HuH-7.5 (cell line): Measurements from ENCODE around the gene PGLYRP1.
A peak's percentile ranks its signal among the peaks of the same experiment; 100 is the strongest.

Experiments
- DNase-seq: peaks from one replicate; pipeline ENCODE4 v3.0.0; 2011; ENCODE audit warnings: low spot score

The PGLYRP1 gene

DNA sequence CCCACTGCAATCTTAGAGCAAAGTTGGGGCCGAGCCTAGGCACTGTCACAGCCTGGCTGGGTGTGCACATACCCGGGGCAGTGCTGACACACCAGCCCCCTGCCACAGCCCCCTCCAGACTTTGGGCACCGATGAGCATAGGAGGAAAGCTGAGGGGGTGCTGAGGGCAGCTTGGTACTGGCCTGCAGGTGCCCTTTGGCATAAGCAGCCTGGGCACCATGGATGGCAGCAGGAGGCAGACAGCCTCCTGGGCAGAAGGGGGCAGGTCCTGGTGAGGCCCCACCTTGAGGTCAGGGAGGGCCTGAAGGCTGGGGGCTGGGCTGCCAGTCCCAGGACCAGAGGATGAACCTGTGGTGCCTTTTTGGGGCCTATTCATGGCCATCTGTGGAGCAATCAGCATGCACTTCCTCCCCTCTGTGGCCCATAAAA, 9.8 kb upstream of the PGLYRP1 start:
- DNase-seq = no peak

DNA sequence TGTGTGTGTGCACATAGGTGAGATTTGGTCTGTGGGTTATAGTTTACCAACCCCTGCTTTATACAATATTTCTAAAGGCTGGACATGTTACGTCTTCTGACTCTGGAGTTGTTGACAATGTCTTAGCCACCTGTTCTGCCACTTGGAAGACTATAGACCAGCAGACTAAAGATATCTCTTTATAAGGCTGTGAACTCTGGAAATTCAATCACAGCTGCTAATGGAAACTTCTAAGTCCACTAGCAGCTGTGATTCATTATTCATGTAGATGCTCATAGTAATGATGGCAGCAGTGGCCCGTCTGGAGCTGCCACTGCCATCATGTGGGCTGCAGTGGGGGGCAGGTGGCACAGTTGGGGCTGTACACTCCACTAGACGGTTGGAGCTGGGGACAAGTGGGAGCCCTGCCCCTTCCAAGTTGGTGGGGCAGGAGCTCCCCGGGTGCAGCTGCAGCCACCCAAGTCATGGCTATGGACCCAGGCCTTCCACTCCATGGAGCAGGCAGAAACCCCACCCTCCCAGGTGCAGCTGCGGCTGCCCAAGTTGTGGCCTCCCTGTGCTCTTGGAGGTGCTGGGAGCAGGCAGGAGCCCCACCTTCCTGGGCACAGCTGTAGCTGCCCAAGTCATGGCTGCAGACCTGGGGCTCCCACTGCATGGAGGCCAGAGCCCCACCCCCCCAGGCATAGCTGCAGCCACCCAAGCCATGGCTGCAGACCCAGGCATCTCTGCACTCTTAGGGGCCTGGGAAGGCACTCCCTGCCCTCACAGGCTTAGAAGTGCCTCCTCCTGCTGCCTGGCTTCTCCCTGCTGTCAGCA, 9.1 kb upstream of the PGLYRP1 start:
- no peak for DNase-seq

DNA sequence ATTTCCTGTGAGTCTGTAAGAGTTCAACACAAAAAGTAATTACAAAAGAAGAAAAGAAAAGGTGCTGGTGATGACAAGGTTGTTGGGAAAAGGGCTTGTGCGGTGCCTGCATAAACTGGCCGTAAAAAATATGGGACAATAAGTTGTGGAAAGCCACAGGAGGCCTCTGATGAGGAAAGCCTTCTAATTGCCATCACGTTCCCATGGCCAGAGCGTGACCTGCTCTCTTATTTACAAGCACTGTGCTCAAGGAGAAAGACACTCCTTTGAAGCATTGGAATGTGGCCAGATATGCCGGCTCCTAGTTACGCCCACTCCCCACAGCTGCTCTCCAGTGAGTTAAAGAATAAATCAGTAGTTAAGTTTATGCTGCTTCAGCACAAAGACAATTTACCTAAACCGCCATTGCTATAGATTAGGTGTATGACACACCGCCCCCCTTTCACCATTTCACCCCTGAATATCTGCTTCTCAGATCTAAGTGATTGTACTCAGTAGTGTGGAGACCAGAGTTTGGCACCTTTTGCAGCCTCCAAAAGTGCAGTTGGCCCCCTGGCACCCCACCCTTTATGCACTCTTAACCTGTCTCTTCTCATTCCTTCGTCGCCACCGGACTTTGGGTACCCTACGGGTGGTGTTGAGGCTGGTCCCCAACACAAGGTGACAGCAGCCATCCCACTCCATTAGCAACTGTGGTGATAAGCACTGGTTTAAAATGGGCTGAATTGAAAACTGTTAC, 8.1 kb upstream of the PGLYRP1 start:
- DNase-seq = no peak

DNA sequence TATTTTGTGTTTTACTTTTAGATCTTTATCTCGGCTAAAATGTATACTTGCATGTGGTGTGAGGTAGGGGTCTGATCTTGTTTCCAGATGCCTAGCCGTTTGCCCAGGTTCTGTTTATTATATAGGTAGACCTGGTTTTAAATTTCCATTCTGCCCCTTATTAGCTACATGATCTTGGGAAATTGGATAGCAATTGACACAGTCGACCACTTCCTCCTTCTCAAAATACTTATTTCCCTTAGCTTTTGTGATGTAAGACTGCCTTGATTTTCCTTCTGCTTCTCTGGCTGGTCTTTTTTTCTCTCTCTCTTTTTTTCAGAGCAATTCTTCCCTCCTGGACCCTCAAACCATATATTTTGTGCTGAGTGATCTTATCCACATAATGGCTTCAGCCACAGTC, 3.0 kb upstream of the PGLYRP1 start:
- DNase-seq = no peak

DNA sequence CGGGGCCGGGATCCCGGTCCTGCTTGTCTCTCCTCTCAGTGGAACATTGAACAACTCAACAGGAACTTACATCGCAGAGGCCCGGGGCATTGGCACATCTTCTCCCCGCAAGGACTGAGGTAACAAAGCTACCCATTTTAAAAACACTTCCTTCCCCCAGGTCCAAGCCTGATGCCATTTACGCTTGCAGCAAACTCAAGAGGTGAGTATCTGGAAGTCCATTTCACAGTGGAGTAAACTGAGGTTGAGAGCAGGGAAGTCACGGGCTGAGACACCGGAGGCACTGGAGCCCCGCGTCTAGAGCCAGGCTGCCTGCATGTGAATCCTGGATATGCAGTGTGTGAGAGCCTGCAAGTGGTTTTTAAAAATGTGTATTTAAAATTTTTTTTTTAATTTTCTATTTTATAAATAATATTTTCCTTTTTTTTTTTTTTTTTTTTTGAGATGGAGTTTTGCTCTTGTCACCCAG, 492 bp upstream of the PGLYRP1 start:
- DNase-seq = no peak

GRCh38 chr19:46022061-46022430, 807 bp downstream of the PGLYRP1 start:
- no peak for DNase-seq

DNA sequence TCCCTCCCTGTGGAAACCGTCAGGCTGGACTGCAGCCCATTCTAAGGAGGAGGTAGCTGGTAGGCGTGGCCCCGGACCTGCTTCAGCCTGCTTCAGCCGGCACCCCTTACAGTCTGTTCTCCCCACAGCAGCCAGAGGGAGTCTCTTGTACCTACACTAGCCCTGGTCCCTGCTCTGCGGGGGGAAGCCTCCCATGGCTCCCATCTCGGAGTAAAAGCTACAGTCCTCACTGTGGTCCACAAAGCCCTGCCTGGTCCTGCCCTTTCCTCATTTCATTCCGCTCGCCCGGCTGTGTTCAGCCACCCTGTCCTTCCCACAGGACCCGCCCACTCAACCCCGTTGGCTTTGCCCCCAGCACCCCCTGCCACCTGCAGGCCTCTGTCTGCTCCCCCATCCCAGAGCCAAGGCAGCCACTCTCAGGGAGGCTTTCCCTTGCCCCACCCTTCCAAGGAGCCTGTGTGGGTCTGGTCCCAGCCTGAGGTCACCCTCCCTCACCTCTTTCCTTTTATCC, 1.3 kb downstream of the PGLYRP1 start:
- no peak for DNase-seq

- no peak for DNase-seq
These were observed 2.1 kb downstream of the PGLYRP1 start for GRCh38 chr19:46020819-46021125.

DNA sequence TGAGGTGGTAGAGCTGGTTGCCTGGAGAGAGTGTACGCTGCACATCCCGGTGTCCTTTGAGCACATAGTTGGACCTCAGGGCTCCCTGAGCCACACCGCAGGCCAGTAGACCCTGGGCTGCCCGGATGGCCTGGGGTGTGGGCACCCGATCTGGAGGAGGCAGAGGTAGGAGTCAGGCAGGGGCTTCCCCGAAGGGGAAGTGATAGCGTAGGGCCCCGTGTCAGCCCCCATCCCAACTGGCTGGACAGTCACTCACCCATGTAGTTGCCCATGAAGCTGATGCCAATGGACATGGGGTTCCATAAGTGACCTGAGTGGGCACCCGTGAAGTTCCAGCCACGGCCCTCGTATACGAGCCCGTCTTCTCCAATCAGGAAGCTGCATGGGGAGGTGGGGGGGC, 3.6 kb downstream of the PGLYRP1 start:
- DNase-seq = no peak

DNA sequence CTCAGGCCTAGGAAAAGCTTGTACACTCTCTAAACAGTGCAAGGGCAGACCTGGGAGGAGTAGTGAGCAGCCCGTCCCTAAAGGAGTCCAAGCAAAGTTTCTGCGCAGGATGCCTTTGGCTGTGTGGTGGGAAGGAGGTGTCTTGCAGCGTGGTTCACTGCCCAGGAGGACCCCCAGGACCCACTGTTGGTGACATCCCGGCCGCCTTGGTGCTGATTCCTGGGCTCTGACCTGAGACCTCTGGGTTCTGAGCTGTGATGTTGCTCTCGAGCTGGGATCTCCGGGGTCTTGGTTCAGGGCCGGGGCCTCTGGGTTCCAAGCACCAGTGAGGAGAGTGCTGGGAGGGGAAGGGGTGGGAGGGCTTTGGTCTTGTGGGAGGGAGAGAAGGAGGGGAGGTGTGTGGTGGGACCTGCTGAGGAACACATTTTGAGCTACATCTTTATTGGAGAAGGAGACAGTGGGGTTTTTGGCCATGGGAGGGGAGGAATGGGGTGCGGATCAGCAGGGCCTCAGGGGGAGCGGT, 4.1 kb downstream of the PGLYRP1 start:
- DNase-seq = no peak

GRCh38 chr19:46017874-46018675, 4.8 kb downstream of the PGLYRP1 start:
- no peak for DNase-seq

DNA sequence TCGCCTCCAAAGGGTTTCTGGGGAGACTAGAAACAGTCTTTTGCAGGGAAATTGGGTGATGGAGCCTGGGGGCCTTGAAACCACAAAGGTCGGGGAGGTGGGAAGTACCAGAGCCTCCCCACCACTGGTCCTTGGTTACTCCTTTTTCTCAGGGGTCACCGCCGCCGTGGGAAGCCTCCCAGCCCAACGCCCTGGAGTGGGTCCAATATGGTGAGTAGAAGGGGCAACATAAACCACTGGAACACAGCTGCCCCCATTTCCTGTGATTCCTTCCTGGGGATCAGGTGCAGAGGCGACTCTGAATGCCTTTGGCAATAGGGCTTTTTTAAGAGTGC, 5.8 kb downstream of the PGLYRP1 start:
- no peak for DNase-seq

DNA sequence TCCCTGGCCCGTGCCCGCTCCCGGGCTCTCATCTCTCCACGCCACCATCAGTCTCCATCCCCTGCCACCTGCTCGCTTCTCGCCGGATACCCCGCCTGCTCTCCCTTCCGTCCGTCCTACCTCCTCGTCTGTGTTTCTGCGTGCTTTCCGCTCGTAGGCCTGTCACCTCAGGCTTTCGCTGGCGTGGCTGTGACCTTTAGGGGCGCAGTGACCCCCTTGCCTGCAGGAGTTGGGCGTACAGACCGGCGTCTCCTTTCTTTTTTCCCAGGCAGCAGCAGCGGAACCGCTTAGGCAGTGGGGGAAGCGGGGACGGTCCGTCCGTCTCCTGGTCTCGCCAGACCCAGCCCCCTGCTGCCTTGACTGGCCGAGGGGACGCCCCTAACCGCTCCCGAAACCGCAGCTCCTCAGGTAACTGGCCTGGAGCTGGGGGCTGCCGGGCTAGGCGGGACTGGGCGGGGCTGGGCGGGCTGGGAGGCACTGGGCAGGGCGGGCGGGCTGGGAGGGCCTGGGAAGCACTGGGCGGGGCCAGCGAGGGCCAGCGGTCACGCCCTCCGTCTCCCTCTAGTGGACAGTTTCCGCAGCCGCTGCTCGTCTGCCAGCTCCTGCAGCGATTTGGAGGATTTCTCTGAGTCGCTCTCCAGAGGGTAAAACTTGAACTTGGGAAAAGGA, 6.3 kb downstream of the PGLYRP1 start:
- DNase-seq = peak; percentile 93

DNA sequence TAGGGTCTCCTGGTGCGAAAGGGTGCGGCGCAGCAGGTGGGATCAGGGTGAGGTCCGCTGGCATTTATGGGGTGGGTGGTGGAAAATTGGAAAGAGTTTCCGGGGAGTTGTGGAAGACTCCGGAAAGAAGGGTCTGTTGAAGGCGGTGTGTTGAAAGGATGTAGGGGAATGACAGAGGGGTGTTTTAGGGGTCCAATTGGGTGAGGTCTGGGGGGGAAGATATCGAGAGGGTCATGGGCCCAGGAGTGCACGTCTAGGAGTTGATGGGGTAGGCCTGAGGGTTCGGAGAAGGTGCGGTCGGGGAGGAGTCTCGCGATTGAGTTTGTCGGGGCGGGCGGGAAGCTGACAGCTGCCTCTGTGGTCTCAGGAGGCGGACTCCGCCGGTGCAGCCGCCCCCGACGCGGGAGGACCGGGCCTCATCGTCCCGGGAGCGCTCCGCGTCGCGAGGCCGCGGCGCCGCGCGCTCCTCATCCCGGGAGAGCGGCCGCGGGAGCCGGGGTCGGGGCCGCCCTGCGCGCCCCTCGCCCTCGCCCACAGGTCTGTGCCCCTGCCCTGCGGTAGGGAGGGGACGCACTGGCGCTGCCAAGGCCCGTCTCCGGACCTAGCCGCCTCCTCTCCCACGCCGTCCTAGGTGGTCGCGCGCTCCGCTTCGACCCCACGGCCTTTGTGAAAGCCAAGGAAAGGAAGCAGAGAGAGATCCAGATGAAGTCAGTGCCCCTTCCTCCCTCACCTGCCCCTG, 7.0 kb downstream of the PGLYRP1 start:
- no peak for DNase-seq

DNA sequence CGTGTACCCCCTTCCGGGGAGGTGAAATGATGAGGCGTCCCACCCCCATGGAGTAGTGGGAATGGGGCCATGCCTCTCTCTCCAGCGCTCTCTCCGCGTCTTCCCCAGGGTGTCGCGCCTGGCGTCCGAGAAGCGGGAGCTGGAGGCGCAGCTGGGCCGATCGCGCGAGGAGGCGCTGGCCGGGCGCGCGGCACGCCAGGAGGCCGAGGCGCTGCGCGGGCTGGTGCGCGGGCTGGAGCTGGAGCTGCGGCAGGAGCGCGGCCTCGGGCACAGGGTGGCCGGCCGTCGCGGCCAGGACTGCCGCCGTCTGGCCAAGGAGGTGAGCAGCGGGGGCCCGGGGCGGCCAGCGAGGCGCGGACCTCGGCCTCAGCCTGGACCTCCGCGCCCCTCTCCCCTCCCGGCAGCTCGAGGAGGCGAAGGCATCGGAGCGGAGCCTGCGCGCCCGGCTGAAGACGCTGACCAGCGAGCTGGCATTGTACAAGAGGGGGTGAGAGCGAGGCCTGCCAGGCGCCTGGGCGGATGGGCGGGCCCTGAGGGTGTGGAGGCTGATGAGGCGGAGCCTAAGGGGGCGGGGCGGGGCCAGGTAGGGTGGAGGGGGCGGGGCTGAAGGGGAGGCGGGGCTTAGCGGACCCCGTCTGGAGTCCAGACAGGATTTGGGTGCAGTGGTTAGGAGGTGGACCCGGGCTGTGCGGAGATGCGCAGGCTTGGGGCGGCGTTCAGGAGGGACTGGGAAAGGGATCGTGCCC, 7.7 kb downstream of the PGLYRP1 start:
- no peak for DNase-seq

DNA sequence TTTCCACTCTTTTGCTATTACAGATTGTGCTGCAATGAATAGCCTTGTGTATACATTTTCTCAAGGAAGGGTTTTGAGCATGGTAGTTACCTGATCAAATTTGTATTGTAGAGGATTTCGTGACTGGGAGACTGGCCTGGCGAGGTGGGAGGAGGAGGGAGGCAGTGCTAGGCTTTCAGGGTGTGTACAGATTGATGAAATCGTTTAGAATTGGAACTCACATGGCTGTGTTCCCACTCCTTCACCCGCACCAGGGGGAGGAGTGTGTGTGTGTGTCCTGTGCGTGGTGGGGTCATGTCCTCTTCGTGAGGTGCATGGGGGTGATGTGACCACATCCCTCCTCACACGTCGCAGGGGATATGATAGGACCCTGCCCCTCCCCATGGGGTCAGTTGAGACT, 8.3 kb downstream of the PGLYRP1 start:
- DNase-seq = no peak

DNA sequence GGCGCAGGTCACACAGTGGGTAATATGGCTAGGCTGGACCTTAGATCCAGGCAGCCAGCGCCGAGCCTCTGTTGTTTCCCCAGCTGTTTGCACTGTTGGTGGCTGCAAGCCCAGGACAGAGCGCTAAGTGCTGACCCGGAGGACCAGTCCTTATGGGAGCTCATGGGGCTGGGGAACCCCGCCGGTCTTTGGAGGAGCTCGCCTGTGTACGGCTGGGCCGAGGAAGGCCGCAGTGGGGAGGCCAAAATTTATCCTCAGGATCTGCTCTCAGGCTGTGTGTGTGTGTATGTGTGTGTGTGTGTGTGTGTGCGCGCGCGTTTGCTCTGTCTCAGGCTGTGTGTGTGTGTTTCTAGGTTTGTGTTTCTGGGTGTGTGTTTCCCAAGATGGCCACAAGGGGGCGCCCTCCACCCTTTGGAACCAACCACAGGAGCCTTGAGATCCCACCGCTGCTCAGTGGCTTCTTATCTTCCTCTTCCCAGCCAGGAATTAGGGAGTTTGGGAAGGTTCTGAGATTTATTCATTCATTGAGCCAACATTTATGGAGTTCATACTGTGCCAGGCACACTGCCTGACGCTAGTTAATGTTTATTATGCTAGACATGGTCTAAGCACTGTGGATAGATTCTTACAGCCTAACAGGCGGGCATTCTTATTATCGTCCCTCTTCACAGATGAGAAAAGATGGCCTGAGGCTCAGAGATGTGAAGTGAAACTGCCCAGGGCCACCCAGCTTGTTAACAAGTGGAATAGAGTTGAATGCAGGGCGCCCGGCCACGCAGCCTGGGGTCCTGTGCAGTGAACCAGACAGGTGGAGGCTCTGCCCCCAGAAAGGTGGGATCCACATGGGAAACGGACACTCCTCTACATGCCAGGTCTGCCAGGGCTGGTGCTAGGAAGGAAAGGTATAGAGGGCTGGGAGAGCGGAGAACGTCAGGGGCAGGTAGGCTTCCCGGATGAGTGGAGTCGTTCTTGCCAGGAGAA, 13.0 kb downstream of the PGLYRP1 start:
- peak; percentile 87 for DNase-seq

DNA sequence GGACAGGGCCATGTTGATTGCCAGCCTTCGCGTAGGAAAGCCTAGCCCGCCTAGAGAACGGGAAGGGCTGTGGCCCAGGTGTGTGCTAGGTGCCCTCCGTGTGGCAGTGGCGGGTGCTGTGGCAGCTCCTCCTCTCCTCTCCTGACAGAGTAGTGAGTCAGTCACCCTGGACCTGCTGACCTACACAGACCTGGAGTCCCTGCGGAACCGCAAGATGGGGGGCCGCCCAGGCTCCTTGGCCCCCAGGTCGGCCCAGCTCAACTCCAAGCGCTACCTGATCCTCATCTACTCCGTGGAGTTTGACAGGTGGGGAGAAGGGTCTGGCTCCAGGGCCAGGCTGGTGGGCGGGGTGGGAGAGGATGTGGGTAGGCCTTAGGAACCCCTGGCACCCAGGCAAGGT, 16.4 kb downstream of the PGLYRP1 start:
- DNase-seq = no peak

GRCh38 chr19:46002678-46003275, 20.1 kb downstream of the PGLYRP1 start:
- DNase-seq = no peak
